IPS-15b (cell line): Measurements from ENCODE around the gene ZNF267.
"Not testable (repeated sequence)": the region's sequence is repeated elsewhere in the genome, so short reads cannot be mapped to it uniquely, and the experiment has no call there.

Experiments used
- H3K27me3 ChIP-seq: one replicate; pipeline ENCODE4 v1.6.1; 2013; ENCODE audit warnings: low read length; ENCODE audit not compliant: control insufficient read depth, insufficient read depth
- H3K36me3 ChIP-seq: one replicate; pipeline ENCODE4 v1.6.1; 2013; ENCODE audit warnings: low read length; ENCODE audit not compliant: control insufficient read depth, insufficient read depth
- H3K4me1 ChIP-seq: one replicate; pipeline ENCODE4 v1.6.1; 2013; ENCODE audit warnings: mild to moderate bottlenecking, low read length; ENCODE audit not compliant: control insufficient read depth, insufficient read depth
- H3K4me3 ChIP-seq: one replicate; pipeline ENCODE4 v1.5.1; 2013; ENCODE audit warnings: low read depth, low read length
- H3K9ac ChIP-seq: one replicate; pipeline ENCODE4 v1.6.1; 2013; ENCODE audit warnings: low read depth, mild to moderate bottlenecking, low read length
- H3K9me3 ChIP-seq: one replicate; pipeline ENCODE4 v1.6.1; 2013; ENCODE audit warnings: mild to moderate bottlenecking, low read length; ENCODE audit not compliant: control insufficient read depth, insufficient read depth

Gene ZNF267

DNA sequence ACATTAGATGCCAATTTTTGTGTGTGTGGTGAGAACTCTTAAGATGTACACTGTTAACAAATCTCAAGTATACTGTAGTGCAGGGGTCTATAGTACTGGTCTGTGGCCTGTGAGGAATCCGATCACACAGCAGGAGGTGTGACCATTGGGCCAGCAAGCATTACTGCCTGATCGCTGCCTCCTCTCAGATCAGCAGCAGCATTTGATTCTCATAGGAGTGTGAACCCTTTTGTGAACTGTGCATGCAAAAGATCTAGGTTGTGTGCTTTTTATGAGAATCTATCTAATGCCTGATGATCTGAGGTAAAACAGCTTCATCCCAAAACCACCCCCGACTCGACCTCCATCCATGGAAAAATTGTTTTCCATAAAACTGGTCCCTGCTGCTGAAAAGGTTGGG, 12.6 kb downstream of the ZNF267 start:
- H3K4me3 ChIP-seq, result no peak overlapping the region
- peaks cover 3% of the 10 kb centered on the region for H3K9me3 ChIP-seq
- peaks cover 6% of the 10 kb centered on the region for H3K36me3 ChIP-seq

DNA sequence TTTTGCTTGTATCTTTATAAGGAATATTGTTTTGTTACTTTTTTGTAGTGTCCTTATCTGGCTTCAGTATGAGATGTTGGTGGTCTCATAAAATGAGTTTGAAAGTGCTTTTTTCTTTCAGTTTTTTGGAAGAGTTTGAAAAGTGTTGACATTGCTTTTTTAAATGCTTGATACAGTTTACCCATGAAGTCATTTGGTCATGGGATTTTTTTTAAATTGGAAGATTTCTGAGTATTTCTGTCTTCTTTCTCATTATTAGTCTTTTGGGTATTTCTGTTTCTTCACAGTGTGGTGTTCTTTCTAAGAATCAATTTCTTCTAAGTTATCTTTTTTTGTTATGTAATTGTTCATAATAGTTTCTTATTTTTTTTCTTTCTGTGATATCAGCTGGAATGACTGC, 15.1 kb downstream of the ZNF267 start:
- Histone ChIP-seq H3K36me3 (peaks cover 13% of the 10 kb centered on the region), H3K4me1 (no peaks in the 10 kb centered on the region), H3K27me3 (no peaks in the 10 kb centered on the region), H3K9ac (no peak overlapping the region), H3K9me3 (peaks cover 3% of the 10 kb centered on the region), H3K4me3 (no peak overlapping the region)

More for the DNA sequence above, 12.6 kb downstream of the ZNF267 start:
- Histone ChIP-seq H3K4me1 (no peaks in the 10 kb centered on the region), H3K27me3 (no peaks in the 10 kb centered on the region), H3K9ac (no peak overlapping the region)

DNA sequence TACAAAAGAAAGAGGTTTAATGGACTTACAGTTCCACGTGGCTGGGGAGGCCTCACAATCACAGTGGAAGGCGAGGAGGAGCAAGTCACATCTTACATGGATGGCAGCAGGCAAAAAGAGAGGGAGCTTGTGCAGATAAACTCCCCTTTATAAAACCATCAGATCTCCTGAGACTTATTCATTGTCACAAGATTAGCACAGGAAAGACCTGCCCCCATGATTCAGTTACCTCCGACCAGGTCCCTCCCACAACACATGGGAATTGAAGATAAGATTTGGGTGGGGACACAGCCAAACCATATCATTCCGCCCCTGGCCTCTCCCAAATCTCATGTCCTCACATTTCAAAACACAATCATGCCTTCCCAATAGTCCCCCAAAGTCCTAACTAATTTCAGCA, 18.5 kb downstream of the ZNF267 start:
- not testable (repeated sequence) for H3K27me3 ChIP-seq, H3K4me1 ChIP-seq, H3K9ac ChIP-seq, H3K4me3 ChIP-seq, H3K9me3 ChIP-seq
- peaks cover 30% of the 10 kb centered on the region for H3K36me3 ChIP-seq

DNA sequence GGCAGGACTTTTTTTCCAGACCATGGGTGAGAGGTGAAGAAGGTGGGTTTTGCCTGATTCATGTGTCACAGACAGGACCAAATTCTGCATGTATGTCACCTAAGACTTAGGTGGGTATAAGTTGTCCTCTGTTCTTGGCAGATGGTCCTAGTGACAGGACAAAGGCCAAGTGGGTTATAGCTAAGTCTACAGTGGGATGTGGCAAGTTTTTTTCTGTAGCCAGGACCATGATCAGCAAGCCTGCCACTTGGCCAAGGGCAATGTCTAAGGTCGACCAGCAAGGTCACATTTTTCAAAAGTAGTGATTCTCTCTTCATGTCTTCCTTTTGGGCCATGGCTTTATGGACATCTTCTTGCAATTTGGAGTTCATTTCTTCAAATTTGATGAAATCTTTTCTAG, 20.2 kb downstream of the ZNF267 start:
- H3K36me3 ChIP-seq, result peaks cover 30% of the 10 kb centered on the region
- peaks cover 11% of the 10 kb centered on the region for H3K9me3 ChIP-seq
- no peaks in the 10 kb centered on the region for H3K27me3 ChIP-seq
- H3K9ac ChIP-seq, result no peak overlapping the region
- H3K4me3 ChIP-seq, result no peak overlapping the region
- no peaks in the 10 kb centered on the region for H3K4me1 ChIP-seq

DNA sequence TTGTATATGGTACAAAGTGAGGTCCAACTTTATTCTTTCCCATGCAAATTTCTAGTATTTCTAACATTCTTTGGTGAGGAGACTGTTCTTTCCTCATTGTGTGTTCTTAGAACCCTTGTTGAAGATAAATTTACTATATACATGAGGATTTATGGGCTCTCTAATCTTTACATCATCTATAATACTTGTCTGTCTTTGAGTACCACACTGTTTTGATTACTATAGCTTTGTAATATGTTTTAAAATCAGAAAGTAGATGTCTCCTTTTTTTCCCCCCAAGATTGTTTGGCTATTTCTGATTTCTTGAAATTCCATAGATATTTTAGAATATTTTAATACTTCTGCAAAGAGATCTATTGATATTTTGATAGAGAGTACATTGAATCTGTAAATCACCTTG, 23.7 kb downstream of the ZNF267 start:
- Histone ChIP-seq H3K27me3 (no peaks in the 10 kb centered on the region), H3K36me3 (peaks cover 30% of the 10 kb centered on the region), H3K9me3 (peaks cover 8% of the 10 kb centered on the region), H3K9ac (no peak overlapping the region), H3K4me3 (no peak overlapping the region), H3K4me1 (no peaks in the 10 kb centered on the region)

DNA sequence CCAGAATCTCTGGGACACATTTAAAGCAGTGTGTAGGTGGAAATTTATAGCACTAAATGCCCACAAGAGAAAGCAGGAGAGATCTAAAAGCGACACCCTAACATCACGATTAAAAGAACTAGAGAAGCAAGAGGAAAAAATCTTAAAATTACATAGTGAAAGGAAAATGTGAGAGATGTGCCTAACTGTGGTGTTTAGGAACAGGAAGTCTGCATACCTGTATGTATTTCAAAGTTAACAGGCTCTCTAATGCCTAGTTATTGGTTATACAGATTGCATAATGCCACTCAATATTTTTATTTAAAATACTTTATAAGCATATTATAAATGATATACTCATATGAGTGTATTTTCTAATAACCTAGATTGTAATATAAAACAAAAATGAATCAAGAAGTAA, 25.9 kb downstream of the ZNF267 start:
- Histone ChIP-seq H3K27me3 (no peaks in the 10 kb centered on the region), H3K36me3 (peaks cover 16% of the 10 kb centered on the region), H3K9me3 (peaks cover 8% of the 10 kb centered on the region), H3K4me3 (no peak overlapping the region), H3K9ac (no peak overlapping the region), H3K4me1 (no peaks in the 10 kb centered on the region)

DNA sequence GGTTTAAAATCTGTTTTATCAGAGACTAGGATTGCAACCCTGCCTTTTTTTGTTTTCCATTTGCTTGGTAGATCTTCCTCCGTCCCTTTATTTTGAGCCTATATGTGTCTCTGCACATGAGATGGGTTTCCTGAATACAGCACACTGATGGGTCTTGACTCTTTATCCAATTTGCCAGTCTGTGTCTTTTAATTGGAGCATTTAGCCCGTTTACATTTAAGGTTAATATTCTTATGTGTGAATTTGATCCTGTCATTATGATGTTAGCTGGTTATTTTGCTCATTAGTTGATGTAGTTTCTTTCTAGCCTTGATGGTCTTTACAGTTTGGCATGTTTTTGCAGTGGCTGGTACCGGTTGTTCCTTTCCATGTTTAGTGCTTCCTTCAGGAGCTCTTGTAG, 31.0 kb downstream of the ZNF267 start:
- H3K4me1 ChIP-seq, H3K9ac ChIP-seq, H3K4me3 ChIP-seq, H3K27me3 ChIP-seq, H3K36me3 ChIP-seq: not testable (repeated sequence)
- peaks cover 12% of the 10 kb centered on the region for H3K9me3 ChIP-seq

DNA sequence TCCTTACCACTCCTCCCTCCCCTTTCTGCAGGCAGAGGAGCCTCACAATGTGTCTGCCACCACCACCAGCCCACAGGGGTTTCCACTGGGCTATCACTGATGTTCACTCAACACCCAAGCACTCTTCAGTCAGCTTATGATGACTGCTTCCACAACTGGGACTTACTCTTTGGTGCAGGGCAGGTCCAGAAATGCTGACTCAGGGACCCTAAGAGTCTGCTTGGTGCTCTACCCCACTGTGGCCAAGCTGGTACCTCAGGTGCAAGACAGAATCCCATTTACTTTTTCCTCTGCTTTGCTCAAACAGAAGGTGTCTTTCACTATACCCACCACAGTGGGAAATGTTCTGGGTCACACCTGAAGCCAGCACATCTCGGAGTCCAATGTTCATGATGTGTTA, 40.1 kb downstream of the ZNF267 start:
- no peak overlapping the region for H3K4me3 ChIP-seq
- peaks cover 26% of the 10 kb centered on the region for H3K36me3 ChIP-seq
- H3K9me3 ChIP-seq, result peaks cover 54% of the 10 kb centered on the region
- H3K9ac ChIP-seq, result no peak overlapping the region
- H3K4me1 ChIP-seq, result no peaks in the 10 kb centered on the region
- H3K27me3 ChIP-seq, result no peaks in the 10 kb centered on the region

DNA sequence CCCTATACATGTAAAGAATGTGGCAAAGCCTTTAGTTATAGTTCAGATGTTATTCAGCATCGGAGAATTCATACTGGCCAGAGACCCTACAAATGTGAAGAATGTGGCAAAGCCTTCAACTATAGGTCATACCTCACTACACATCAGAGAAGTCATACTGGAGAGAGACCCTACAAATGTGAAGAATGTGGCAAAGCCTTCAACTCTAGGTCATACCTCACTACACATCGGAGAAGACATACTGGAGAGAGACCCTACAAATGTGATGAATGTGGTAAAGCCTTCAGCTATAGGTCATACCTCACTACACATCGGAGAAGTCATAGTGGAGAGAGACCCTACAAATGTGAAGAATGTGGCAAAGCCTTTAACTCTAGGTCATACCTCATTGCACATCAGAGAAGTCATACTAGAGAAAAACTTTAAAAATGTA, 42.5 kb downstream of the ZNF267 start:
- Histone ChIP-seq H3K9ac (no peak overlapping the region), H3K4me3 (no peak overlapping the region), H3K36me3 (peaks cover 26% of the 10 kb centered on the region), H3K9me3 (peaks cover 54% of the 10 kb centered on the region), H3K4me1 (no peaks in the 10 kb centered on the region), H3K27me3 (no peaks in the 10 kb centered on the region)

DNA sequence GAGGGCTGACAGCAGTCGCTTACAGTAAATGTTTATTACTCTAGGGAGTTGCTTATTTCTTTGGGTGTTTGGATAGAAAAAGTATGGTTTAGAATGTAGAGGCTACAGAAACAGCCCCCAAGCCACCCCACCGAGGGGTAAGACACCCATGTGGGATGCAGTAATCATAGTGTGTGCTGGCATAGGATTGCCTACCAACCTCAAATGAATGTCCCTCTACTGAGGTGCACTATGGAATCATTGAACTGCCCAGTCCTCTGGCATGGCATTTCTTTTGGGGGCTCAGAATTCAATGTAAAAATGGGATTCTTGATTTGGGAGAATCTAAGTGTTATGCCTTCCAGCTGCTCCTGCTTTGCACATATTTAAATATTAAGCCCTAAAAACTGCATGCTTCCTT, 46.8 kb downstream of the ZNF267 start:
- Histone ChIP-seq H3K4me1 (no peaks in the 10 kb centered on the region), H3K36me3 (peaks cover 9% of the 10 kb centered on the region), H3K9me3 (peaks cover 38% of the 10 kb centered on the region), H3K4me3 (no peak overlapping the region), H3K9ac (no peak overlapping the region), H3K27me3 (no peaks in the 10 kb centered on the region)

DNA sequence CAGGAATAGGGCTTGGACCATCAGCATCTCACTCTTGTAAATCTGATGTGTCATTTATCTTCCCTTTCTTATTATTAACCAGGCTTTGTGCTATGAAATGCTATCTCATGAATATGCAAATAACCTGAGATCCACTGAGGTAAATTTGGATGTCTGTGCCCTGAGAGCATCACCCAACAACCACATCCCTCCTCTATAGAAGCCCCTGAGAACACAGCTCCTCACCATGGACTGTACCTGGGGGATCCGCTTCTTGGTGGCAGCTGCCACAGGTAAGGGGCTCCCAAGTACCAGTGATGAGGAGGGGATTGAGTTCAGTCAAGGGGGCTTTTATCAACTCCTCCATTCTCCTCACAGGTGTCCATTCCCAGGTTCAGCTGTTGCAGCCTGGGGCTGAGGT, 78.2 kb downstream of the ZNF267 start:
- H3K9ac ChIP-seq, H3K4me1 ChIP-seq, H3K4me3 ChIP-seq, H3K9me3 ChIP-seq, H3K36me3 ChIP-seq, H3K27me3 ChIP-seq: not testable (repeated sequence)

DNA sequence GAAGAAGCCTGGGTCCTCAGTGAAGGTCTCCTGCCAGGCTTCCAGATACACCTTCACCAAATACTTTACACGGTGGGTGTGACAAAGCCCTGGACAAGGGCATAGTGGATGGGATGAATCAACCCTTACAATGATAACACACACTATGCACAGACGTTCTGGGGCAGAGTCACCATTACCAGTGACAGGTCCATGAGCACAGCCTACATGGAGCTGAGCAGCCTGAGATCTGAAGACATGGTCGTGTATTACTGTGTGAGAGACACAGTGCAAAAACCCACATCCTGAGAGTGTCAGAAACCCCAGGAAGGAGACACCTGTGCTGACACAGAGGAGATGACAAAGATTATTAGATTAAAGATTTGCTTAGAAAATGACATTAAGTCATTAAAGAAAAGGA, 78.6 kb downstream of the ZNF267 start:
- H3K4me3 ChIP-seq, H3K9ac ChIP-seq, H3K9me3 ChIP-seq, H3K36me3 ChIP-seq, H3K4me1 ChIP-seq, H3K27me3 ChIP-seq: not testable (repeated sequence)

DNA sequence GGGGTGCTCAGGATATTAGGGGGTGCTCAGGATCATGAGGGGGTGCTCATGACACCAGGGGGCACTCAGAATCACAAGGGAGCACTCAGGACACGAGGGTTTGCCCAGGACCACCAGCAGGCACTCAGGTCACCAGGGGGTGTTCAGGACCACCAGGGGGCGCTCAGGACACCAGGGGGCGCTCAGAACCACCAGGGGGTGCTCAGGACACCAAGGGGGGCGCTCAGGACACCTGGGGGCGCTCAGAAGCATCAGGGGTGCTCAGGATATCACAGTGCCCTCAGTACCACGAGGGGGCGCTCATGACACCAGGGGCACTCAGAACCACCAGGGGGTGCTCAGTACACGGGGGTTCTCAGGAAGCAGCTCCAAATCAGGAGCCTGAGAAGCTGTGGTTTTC, 82.6 kb downstream of the ZNF267 start:
- not testable (repeated sequence) for H3K4me3 ChIP-seq, H3K4me1 ChIP-seq, H3K36me3 ChIP-seq, H3K9me3 ChIP-seq, H3K27me3 ChIP-seq, H3K9ac ChIP-seq
